Measurements from ENCODE around the gene TMEM14A. TPM values are rescaled to one million over a fixed set of nuclear protein-coding genes. Genes with fewer than 3 reads are reported as not detected.

Gene TMEM14A
- total RNA-seq, 1 experiment from 2014 or later = 58.5 TPM

Small RNAs within 50 kb of the gene (small RNA-seq; reads per million reads assigned to genes)
- gene AL109918.2 = 0 reads per million in 2 experiments

Other genes starting within 250 kb of the TMEM14A start
- gene TRAM2, start 94.1 kb upstream of the TMEM14A start, total RNA-seq (2014; rRNA removed; shearing (Covaris generic)) = 11.4 and 11.5 TPM in 2 replicates
- 0.32 TPM in 1 of 2 replicates, not detected in the other for gene GSTA2, start 92.4 kb downstream of the TMEM14A start, total RNA-seq (2014; rRNA removed; shearing (Covaris generic))
- not detected in 2 replicates for gene GSTA1, start 132.7 kb downstream of the TMEM14A start, total RNA-seq (2014; rRNA removed; shearing (Covaris generic))
- gene GSTA5, start 169.7 kb downstream of the TMEM14A start, total RNA-seq (2014; rRNA removed; shearing (Covaris generic)) = not detected in 2 replicates
- gene GSTA3, start 238.6 kb downstream of the TMEM14A start, total RNA-seq (2014; rRNA removed; shearing (Covaris generic)) = 0.80 TPM in 1 of 2 replicates, not detected in the other